ENCODE measurements around the gene SLCO2B1. TPM values are rescaled to one million over a fixed set of nuclear protein-coding genes. Genes with fewer than 3 reads are reported as not detected.

Gene SLCO2B1
- polyA plus RNA-seq, 1 donor = 17.5 TPM

GRCh38 chr11:75145972-75146519 is 4.9 kb upstream of the SLCO2B1 start:
- no peak for DNase-seq

GRCh38 chr11:75146711-75147110 is 4.2 kb upstream of the SLCO2B1 start:
- DNase-seq = no peak

GRCh38 chr11:75147191-75147874 is 3.6 kb upstream of the SLCO2B1 start:
- DNase-seq = no peak

- DNase-seq = no peak
Measured at GRCh38 chr11:75147875-75148263, 3.0 kb upstream of the SLCO2B1 start.

- no peak for DNase-seq
Measured at GRCh38 chr11:75148436-75148983, 2.4 kb upstream of the SLCO2B1 start.

- no peak for DNase-seq
Measured at GRCh38 chr11:75149766-75150465, 991 bp upstream of the SLCO2B1 start.

GRCh38 chr11:75151346-75152047 is 590 bp downstream of the SLCO2B1 start:
- no peak for DNase-seq

- no peak for DNase-seq
Measured at GRCh38 chr11:75152090-75152489, 1.2 kb downstream of the SLCO2B1 start.

- DNase-seq = no peak
Measured at GRCh38 chr11:75152651-75153427, 1.9 kb downstream of the SLCO2B1 start.

- no peak for DNase-seq
Measured at GRCh38 chr11:75154646-75155569, 4.0 kb downstream of the SLCO2B1 start.

GRCh38 chr11:75155570-75156422 is 4.9 kb downstream of the SLCO2B1 start:
- no peak for DNase-seq

- DNase-seq = no peak
Measured at GRCh38 chr11:75158241-75158640, 7.3 kb downstream of the SLCO2B1 start.

- no peak for DNase-seq
Measured at GRCh38 chr11:75158696-75159150, 7.8 kb downstream of the SLCO2B1 start.

GRCh38 chr11:75159151-75159953 is 8.4 kb downstream of the SLCO2B1 start:
- no peak for DNase-seq

GRCh38 chr11:75160220-75160757 is 9.4 kb downstream of the SLCO2B1 start:
- no peak for DNase-seq

GRCh38 chr11:75160880-75161279 is 10.0 kb downstream of the SLCO2B1 start:
- no peak for DNase-seq

- no peak for DNase-seq
Measured at GRCh38 chr11:75161506-75162095, 10.7 kb downstream of the SLCO2B1 start.

GRCh38 chr11:75162954-75163353 is 12.0 kb downstream of the SLCO2B1 start:
- DNase-seq = no peak

Data from hindlimb muscle (tissue), 1 donor.